Endothelial cell of umbilical vein (primary cell): ENCODE measurements around the gene PRPF8. TPM values are rescaled to one million over a fixed set of nuclear protein-coding genes. Genes with fewer than 3 reads are reported as not detected.

ENCODE experiments used
- BruUV-seq: library from RNA; stranded (reverse); fragments of 400-500 nt; replicated peaks from 2 replicates; lab custom pipeline; 2021; lab: Mats Ljungman, UMichigan
- CTCF ChIA-PET: fragments of 300-600, 350-600 bp; sonication (Branson Sonifier 250); formaldehyde crosslinking; loops from one replicate; lab custom pipeline; 2021; ENCODE audit warnings: antibody characterized with exemption, inconsistent platforms; lab: Charles Lee
- POLR2A ChIA-PET: fragments of 300-600, 350-600 bp; sonication (Branson Sonifier 250); formaldehyde crosslinking; loops from one replicate; lab custom pipeline; 2021; ENCODE audit warnings: antibody characterized with exemption, inconsistent platforms; lab: Charles Lee
- DNase-seq: peaks from one replicate; pipeline ENCODE4 v3.0.0-alpha.2; 2011; ENCODE audit warnings: low read depth, low spot score
- FAIRE-seq: peaks from 2 replicates; lab custom pipeline; 2011; peaks lifted over from hg19 to GRCh38; lab: Jason Lieb, UNC
- H2AFZ ChIP-seq: 2 replicates; pipeline ENCODE4 v1.6.0; 2012; ENCODE audit warnings: low read depth, low read length, control low read depth, inconsistent platforms
- H3K27ac ChIP-seq: 2 replicates; pipeline ENCODE4 v1.5.1; 2011; ENCODE audit warnings: low read depth, mild to moderate bottlenecking, control low read depth, low read length, moderate library complexity; ENCODE audit not compliant: insufficient read depth
- H3K27me3 ChIP-seq, 2 experiments: 2 replicates each; pipeline versions ENCODE4 v1.6.0 to v1.6.1; 2011; ENCODE audit warnings: low read length in 2 of 2, mixed read lengths in 1 of 2; ENCODE audit not compliant: control insufficient read depth in 2 of 2, insufficient read depth in 2 of 2
- H3K36me3 ChIP-seq, 2 experiments: 2 replicates in 1 of 2; 3 replicates in 1 of 2; pipeline ENCODE4 v1.5.1; 2011; ENCODE audit warnings: low read length in 2 of 2, mild to moderate bottlenecking in 1 of 2, moderate library complexity in 1 of 2; ENCODE audit not compliant: control insufficient read depth in 2 of 2, insufficient read depth in 2 of 2; ENCODE audit errors: extremely low read depth in 1 of 2
- H3K4me1 ChIP-seq: 3 replicates; pipeline ENCODE4 v1.5.1; 2011; ENCODE audit warnings: mild to moderate bottlenecking, low read length; ENCODE audit not compliant: control insufficient read depth, insufficient read depth; ENCODE audit errors: extremely low read depth
- H3K4me2 ChIP-seq: 2 replicates; pipeline ENCODE4 v1.6.1; 2011; ENCODE audit warnings: low read length, control low read depth, mixed read lengths; ENCODE audit not compliant: insufficient read depth
- H3K4me3 ChIP-seq, 3 experiments: fragments of 200-600 bp in 1 of 3; sonication (generic), shearing (Covaris generic) in 1 of 3; replicated peaks in 1 of 3; 2 replicates each; pipeline ENCODE4 v1.5.1; 2011 to 2016; ENCODE audit warnings: control low read depth in 3 of 3, low read length in 3 of 3, mild to moderate bottlenecking in 2 of 3, inconsistent platforms in 1 of 3, low read depth in 1 of 3, moderate library complexity in 1 of 3; ENCODE audit not compliant: insufficient read depth in 1 of 3
- H3K79me2 ChIP-seq: 2 replicates; pipeline ENCODE4 v1.6.0; 2012; ENCODE audit warnings: low read length, inconsistent platforms; ENCODE audit not compliant: control insufficient read depth, insufficient read depth
- H3K9ac ChIP-seq: replicated peaks from 2 replicates; pipeline ENCODE3; 2011; ENCODE audit warnings: low read length, control low read depth; ENCODE audit not compliant: insufficient read depth; ENCODE audit errors: extremely low read depth
- H3K9me1 ChIP-seq: replicated peaks from 3 replicates; pipeline ENCODE4 v1.6.0; 2011; ENCODE audit warnings: mild to moderate bottlenecking, low read length; ENCODE audit not compliant: control insufficient read depth, insufficient read depth; ENCODE audit errors: extremely low read depth
- H3K9me3 ChIP-seq: replicated peaks from 2 replicates; pipeline ENCODE4 v1.5.1; 2012; ENCODE audit warnings: low read length, inconsistent platforms; ENCODE audit not compliant: control insufficient read depth, insufficient read depth
- H4K20me1 ChIP-seq: replicated peaks from 2 replicates; pipeline ENCODE3; 2011; ENCODE audit warnings: mild to moderate bottlenecking, low read length; ENCODE audit not compliant: control insufficient read depth, insufficient read depth; ENCODE audit errors: extremely low read depth
- EZH2 ChIP-seq: IDR thresholded peaks from 2 replicates; pipeline ENCODE4 v1.6.1; 2012; ENCODE audit warnings: borderline replicate concordance, low read depth, mild to moderate bottlenecking, moderate library complexity, low read length, inconsistent platforms; ENCODE audit not compliant: severe bottlenecking
- FOS ChIP-seq: IDR thresholded peaks from 2 replicates; pipeline ENCODE4 v1.6.1; 2011; ENCODE audit warnings: mild to moderate bottlenecking, low read length, moderate library complexity, borderline replicate concordance; ENCODE audit not compliant: insufficient read depth
- GATA2 ChIP-seq: IDR thresholded peaks from 2 replicates; pipeline ENCODE4 v1.7.0; 2011; ENCODE audit warnings: low read depth, mild to moderate bottlenecking, moderate library complexity, mixed read lengths, low read length; ENCODE audit not compliant: insufficient read length, insufficient read depth
- JUN ChIP-seq: IDR thresholded peaks from 2 replicates; pipeline ENCODE4 v1.6.1; 2011; ENCODE audit warnings: borderline replicate concordance, low read depth; ENCODE audit not compliant: insufficient read length, insufficient read depth
- MAX ChIP-seq: IDR thresholded peaks from 2 replicates; pipeline ENCODE4 v1.6.1; 2011; ENCODE audit not compliant: insufficient read depth, insufficient read length
- MYC ChIP-seq: IDR thresholded peaks from one replicate; pipeline ENCODE4 v1.6.1; 2011; ENCODE audit warnings: mild to moderate bottlenecking, low read depth, low read length
- POLR2A ChIP-seq: IDR thresholded peaks from 2 replicates; pipeline ENCODE4 v1.6.1; 2012; ENCODE audit warnings: low read depth, mild to moderate bottlenecking, control low read depth, low read length
- POLR2AphosphoS5 ChIP-seq: IDR thresholded peaks from 2 replicates; pipeline ENCODE4 v1.6.1; 2012; ENCODE audit warnings: low read depth, mild to moderate bottlenecking, control low read depth, low read length, moderate library complexity; ENCODE audit not compliant: insufficient read depth
- dilution Hi-C: fragments of 300-500 bp; cut with MboI; formaldehyde crosslinking; loops from one replicate; pipeline ENCODE4 v1.15.0; 2019; ENCODE audit warnings: low sequenced_read_pairs; ENCODE audit not compliant: extremely low pct_ligation_motif_present
- intact Hi-C: fragments of 100-400 bp; cut with micrococcal nuclease; formaldehyde crosslinking; loops from one replicate; pipeline ENCODE4 v1.10.0; 2022
- polyA plus RNA-seq, 4 experiments: library from polyadenylated mRNA; depleted of rRNA in 3 of 4; stranded (reverse) in 3 of 4; unstranded in 1 of 4; fragments of >200 nt; gene quantifications; 2 replicates each; pipeline versions ENCODE4 v1.2.1 to v1.2.3, GENCODE V29; 2011 to 2012; ENCODE audit warnings: missing spikeins in 1 of 4
- total RNA-seq: library from RNA; stranded (reverse); gene quantifications from 2 replicates; pipeline ENCODE4 v1.2.3, GENCODE V29; 2021
- TF ChIP-seq, protein P1 (sequence below), 2 donors: IDR thresholded peaks; 1 replicate in 1 of 2; 2 replicates in 1 of 2; pipeline ENCODE4 v1.5.1; 2011; ENCODE audit warnings: low read length in 2 of 2, mild to moderate bottlenecking in 2 of 2, moderate library complexity in 2 of 2, control low read depth in 1 of 2, inconsistent platforms in 1 of 2, low read depth in 1 of 2; ENCODE audit not compliant: insufficient read depth in 1 of 2; ENCODE audit errors: extremely low read depth in 1 of 2

PRPF8 gene
- total and polyA plus RNA-seq, 2 donors (not counting 3 experiments of a cell fraction or from before 2014, with no cell fraction given), result 215 to 301 TPM

- intact Hi-C loops (loop anchor here (1.0 to 5.0 kb wide), 3 partner anchors 8 to 368 kb away; partner anchors contain the start of gene TRARG1), dilution Hi-C loops (no loop called here)
- no peaks in the 10 kb centered on the region for H3K9me3 ChIP-seq
- peaks cover 0 to 5% of the 10 kb centered on the region in 2 experiments for H3K36me3 ChIP-seq
- no peaks in the 10 kb centered on the region for H3K27me3 ChIP-seq
- no peaks in the 10 kb centered on the region for H4K20me1 ChIP-seq
- FAIRE-seq (no peak), DNase-seq (peak; percentile 30)
- ChIA-PET POLR2A (interaction anchor here (0.7 to 1.7 kb wide), 2 partner anchors 43 to 90 kb away, joined by 4 to 6 read pairs; no protein-coding TSS in a partner anchor), CTCF (interaction anchor here (1.2 to 10.0 kb wide), 7 partner anchors 8 to 366 kb away, joined by 3 to 459 read pairs (median 6); partner anchors contain the start of genes RILP and SCARF1)
- no peaks in the 10 kb centered on the region for H3K9me1 ChIP-seq
- peak overlapping the region; percentile 57 for H3K9ac ChIP-seq
- H3K4me3 ChIP-seq, result no peak overlapping the region
- no peak for TF ChIP-seq GATA2
- no peak for TF ChIP-seq FOS
- TF ChIP-seq POLR2AphosphoS5, result no peak
- TF ChIP-seq MYC, result no peak
- TF ChIP-seq POLR2A, result no peak
- no peak for TF ChIP-seq JUN
- no peak for TF ChIP-seq EZH2
- TF ChIP-seq, protein P1, sequence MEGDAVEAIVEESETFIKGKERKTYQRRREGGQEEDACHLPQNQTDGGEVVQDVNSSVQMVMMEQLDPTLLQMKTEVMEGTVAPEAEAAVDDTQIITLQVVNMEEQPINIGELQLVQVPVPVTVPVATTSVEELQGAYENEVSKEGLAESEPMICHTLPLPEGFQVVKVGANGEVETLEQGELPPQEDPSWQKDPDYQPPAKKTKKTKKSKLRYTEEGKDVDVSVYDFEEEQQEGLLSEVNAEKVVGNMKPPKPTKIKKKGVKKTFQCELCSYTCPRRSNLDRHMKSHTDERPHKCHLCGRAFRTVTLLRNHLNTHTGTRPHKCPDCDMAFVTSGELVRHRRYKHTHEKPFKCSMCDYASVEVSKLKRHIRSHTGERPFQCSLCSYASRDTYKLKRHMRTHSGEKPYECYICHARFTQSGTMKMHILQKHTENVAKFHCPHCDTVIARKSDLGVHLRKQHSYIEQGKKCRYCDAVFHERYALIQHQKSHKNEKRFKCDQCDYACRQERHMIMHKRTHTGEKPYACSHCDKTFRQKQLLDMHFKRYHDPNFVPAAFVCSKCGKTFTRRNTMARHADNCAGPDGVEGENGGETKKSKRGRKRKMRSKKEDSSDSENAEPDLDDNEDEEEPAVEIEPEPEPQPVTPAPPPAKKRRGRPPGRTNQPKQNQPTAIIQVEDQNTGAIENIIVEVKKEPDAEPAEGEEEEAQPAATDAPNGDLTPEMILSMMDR (IDR thresholded peaks at IDR 0.05; ENCODE audit: extremely low read depth in 1 of 2, insufficient read depth in 1 of 2, low read depth in 1 of 2, low read length in 2 of 2), result no peak
- TF ChIP-seq MAX, result no peak
- H3K4me2 ChIP-seq, result peak overlapping the region; percentile 69
- peak overlapping the region; percentile 78 for H3K27ac ChIP-seq
- H2AFZ ChIP-seq, result peak overlapping the region; percentile 6
- H3K4me1 ChIP-seq, result peaks cover 35% of the 10 kb centered on the region
- H3K79me2 ChIP-seq, result peaks cover 12% of the 10 kb centered on the region
- TSS peak; percentile 86 for BruUV-seq
Observed at GRCh38 chr17:1625581-1625980, 59.1 kb downstream of the PRPF8 start.
